Activated CD8-positive, alpha-beta memory T cell treated with anti-CD3 and anti-CD28 coated beads, Interleukin-2, amount 50 U/mL, for 1 hour (primary cell): Measurements from ENCODE around the gene KCNQ1.

Experiments
- DNase-seq: peaks from one replicate; pipeline ENCODE4 v3.0.0-alpha.2; 2020; ENCODE audit errors: extremely low read depth

KCNQ1 gene

DNA sequence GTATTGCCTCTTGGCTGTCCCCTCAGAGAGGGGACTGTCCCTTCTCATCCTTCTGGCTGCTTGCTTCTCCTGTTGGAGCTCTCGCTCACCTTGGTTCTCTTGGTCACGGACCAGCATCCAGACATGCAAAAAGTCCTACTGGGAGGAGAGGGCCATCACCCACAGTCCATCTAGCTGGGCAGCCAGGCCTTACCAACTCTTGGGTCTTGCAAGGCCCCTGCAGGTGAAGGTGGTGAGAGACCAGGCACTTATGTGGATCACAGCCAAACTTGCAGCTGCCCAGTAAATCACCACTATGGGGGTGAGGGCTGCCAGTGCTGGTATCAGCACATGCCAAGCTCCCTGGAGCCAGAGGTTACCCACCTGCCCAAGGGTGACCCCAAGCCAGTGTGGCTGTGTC is 218.7 kb downstream of the KCNQ1 start:
- no peak for DNase-seq

DNA sequence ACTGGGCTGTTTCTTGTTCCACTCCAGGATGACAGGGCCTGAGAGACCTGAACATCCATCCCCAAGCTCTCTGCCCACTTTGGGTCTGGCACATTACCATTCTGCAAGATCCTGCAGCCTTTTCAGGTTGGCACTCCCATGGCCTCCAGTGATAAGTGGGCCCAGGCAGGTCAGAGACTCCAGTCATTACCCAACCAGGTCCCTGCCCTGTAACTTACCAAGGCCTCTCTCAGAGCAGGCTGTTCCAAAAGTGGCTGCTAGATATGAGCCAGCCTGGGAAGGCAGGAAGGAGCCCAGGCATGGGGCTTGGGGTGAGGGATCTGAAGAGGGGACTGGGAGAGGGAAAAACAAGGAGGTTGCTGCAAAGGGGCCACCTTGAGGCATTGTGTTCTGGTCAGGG is 219.1 kb downstream of the KCNQ1 start:
- no peak for DNase-seq

DNA sequence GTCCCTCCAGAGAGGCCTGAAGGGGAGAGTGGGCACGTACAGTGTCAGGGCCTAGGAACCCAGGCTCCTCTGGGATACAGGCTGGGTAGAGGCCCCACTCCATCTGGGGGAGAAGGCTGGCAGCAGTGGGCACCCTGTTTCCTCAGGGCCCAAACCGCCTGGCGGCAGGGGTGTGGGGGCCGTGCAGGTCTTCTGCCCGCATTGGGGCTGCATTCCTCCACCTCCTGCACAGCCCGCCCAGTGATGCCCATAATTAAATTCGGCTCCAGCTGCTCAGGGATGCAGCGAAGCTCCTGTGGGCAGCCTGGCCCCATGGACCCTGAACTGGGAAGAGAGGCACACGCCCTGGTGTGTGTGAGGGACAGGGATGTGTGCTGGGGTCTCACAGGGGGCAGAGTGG is 219.6 kb downstream of the KCNQ1 start:
- DNase-seq = no peak

DNA sequence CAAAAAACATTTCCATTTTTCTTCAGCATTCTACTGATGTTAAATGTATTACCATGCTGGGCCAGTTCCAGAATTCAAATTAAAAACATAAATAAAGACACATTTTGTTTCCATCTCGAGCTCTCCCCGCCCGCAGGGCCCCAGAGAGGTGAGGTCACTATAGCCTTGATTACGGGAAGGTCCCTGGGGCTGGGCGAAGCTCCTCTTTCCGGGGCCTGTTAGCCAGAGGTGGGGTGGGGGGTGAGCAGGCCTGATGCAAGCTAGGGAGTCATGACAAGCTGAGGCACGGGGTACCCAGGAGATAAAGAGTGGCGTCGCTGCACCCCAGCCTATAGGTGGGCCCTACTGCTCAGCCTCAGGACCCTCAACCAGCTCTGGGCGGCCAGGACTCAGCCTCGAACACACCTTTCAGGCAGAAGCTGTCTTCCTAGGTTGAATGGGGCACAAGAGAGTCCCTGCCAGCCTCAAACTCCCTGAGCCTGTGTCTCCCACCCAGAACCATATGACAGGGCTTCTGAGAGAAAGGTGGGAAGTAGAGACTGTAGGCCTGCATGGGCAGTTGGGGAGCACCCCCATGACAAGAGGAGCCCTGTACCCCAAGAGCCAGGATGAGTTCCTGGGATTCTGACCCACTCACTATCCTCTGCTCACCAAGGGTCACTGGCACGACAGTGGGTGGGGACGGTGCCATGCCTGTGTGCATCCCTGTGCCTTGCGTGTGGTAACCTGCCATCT is 220.2 kb downstream of the KCNQ1 start:
- no peak for DNase-seq

DNA sequence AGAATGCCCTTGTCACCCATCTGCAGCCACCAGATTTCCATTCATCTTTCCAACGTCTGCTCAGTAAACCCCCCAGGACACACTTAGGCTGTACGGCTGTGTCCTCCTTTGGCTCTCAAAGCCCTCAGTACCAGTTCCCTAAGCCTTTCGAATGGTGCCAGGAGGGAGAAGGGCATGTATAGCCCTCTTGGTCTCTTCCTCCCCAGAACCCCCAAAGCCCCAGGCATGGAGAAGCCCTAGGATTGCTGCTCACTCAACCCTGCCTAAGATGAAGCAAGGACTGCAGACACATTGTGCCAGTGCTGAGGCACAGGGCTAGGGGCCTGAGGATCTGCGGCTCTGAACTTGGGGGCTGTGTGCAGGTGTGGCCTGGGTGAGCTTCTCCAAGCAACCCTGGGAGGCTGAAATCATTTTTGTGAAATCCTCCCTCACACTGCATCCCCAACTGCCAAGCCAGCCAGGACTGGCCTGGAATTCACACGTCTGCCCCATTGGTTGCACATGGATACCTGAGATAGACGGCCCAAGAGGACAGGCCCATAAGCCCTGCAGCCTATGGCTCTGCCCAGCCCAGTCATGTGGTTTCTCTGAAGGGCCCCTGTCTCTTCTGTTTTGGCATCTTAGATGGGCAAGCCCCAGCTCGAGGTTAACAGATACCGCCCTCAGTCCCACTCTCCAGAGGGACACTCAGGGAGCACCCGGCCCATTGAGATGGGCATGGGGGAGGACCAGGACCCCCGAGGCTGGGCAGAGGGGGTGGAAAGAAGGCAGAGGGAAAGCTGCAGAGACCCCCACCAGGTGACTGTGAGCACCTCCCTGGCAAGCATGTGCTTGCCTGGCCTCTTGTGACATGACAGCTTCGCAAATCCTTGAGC is 221.0 kb downstream of the KCNQ1 start:
- DNase-seq = no peak

DNA sequence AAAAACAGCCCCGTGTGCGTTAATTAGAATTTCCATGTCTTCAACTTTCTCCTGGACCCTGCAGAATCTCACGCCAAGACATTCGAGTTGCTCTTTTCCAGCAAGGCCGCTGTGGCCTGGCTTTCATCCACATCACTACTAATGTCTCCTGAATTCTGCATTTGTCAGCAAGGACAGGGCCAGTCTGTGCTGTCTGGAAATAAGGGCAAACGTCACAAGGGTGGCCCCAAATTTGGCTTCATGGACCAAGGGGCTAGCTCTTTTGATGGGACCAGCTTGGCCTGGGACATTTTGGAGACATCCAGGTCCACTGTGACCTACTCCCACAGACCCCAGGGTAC is 221.6 kb downstream of the KCNQ1 start:
- no peak for DNase-seq

DNA sequence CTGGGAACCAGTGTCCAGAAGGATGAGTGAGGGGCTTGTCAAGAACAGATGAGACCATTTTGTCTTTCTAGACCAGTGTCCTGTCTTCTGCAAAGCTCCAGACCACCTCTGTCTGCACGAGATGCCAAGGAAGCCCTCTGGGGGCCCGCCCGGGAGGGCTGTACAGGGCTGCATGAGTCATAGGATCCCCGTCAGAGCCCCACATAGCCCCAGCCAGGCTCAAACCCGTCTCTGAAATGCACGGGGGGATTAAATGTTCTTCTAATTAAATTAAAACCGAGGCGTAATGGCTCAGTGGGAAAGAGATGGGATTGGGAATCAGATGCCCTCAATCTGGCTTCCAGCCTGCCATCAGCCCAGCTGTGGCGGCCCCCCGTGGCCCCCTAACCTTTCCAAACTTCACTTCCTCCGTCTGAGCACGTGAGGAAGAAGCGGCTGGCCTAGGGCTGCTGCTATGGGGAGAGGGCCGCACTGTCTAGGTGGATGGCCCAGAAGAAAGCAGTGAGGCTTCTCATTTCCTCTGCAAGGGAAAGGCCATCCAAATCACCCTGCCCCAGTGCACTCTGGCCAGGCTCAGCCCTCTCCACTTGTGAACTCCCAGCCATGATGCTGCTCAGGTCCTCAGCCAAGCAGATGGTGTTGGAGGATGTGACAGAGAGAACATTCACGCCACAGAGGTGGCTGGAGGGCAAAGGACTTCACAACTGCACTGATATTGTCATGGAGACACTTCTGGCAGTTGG is 222.2 kb downstream of the KCNQ1 start:
- no peak for DNase-seq

DNA sequence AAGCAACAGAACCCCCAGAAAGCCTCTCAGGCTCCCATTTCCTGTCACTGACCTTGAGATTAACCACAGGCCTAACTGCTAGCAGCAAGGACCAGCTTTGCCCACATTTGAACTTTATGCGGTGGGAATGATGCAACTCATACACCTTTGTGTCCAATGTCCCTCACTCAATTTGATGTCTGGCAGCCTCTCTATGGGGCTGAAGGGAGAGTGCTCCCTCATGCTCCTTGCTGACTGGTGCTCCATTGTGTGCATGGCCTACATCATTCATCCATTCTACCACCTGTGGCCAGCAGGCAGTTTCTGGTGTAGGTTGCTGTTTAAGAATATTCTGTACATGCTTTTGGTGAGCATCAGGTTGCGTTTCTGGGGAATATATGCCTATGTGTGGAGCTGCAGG is 223.1 kb downstream of the KCNQ1 start:
- no peak for DNase-seq

DNA sequence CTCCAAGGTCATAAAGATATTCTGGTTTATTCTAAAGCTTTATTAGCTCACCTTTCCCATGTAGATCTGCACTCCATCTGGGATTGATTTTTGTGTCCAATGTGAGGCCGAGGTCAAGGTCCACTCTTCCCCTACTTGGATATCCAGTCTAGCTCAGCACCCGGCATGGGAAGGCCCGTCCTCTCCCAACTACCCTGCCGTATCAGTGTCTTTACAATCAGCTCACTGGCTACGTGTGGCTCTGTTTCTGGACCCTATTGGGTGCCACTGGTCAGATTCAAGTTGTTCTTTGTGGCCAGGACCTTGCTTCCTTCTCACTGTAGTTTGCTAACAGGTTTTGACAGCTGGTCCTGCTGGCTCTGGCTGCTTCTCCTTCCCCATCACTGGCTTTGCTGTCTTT is 224.1 kb downstream of the KCNQ1 start:
- no peak for DNase-seq

DNA sequence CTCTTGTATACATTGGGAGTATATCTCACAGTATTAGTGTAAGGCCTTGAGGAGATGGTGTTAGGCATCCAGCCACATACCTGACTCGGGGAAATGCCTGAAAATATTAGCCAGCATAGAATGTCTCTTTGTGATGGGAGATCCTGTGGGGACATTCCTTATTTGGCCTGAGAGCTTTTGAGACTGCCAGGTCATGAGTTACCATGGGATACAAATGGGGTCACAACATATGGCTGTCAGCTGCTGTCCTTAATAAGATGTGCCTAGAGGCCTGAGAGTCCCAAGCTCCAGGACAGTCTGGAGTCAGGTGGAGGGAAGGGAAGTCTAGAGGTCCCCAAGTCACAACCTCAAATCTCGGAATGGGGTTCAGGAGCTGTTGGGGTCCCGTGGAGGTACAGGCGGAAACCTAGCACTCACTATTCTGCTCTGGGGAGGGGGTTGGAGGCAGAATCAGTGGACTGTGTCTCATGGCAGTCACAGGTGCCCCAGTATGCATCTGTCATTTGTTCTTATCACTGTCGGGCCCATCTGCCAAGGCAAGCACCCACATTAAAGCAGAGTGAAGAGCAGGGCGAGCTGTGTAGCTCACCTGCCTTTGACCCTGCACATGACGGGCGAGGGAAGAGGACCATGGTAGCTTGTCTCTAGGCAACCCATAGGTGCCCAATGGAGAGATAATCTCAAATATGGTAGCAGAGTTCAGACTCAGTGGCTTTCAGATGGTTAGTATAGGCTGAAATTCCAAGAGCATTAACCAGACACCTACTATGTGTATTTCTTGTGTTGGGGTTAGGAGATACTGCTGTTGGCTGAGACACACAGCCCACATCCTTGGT is 225.0 kb downstream of the KCNQ1 start:
- DNase-seq = no peak

DNA sequence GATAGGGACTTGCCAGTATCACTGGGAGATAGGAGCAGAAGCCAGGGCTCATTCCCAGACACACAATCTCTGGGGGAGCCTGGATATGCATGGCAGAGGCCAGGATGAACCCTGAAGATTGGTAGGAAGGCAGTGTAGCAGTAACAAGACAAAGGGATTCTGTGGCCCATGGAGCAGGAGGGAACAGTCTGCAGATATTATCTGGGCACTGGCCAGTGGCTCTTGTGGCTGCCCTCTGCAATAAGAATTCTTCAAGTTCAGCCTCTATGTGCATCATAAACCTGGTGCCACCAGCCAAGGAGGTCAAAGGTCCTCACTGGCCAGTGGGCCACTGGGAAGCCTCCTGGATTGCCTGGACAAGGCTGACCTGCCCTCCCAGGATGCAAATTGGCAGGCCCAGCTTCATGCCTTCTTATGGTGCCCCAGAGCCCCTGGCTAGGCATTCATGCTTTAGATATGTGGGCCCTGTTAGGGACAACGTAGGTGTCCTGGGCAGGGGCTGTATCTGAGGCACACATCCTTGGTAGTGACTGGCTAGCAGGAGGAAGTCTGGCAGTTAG is 225.8 kb downstream of the KCNQ1 start:
- no peak for DNase-seq

DNA sequence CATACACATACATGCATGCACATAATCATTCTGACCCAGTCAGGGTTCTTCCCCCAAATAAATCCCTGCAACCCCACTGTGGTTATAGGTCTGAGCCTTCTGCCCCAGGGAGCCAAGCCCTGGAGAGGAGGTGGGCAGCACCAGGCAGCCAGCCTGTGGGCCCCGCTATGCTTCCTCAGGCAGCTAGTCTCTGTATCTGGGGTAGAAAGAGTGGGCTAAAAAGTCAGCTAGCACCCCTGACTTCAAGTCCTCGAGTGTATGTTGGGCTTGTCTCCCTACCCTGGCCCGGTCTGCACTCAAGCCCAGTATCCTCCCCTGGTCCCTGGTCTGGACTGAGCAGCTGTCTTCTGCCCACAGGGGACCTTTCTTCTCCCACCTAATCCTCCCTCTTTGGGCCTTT is 226.9 kb downstream of the KCNQ1 start:
- no peak for DNase-seq

DNA sequence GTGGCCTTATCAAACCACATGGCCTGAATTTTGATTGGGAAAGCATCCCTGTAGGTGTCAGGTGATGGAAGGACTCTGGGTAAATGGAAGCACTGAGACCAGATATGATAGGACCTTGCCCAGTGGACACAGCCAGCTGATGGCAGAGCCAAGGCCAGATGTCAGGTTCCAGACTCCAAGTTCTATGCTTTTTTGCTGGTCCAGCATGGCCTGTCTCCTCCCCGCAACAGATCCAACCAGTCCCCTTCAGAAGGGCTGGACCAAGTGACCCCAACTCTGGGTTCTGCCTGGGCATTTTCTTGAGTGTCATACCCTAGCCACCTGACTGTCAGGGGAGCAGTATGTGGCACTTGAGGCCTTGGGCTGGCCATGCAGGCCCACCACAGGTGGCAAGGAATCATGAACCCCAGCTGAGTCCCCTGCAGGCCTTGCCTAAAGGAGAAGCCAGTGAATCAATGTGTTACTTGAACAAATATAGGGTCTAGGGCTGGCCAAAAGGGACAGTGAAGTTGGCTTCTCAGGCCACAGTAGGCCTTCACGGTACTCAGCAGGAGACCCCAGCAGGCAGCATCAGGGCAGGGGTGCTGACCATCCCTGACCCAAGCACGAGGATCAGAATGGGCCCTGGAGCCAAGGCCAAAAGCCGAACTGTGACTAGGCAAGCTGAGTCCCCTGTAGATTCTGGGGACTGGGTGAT is 227.9 kb downstream of the KCNQ1 start:
- DNase-seq = no peak

DNA sequence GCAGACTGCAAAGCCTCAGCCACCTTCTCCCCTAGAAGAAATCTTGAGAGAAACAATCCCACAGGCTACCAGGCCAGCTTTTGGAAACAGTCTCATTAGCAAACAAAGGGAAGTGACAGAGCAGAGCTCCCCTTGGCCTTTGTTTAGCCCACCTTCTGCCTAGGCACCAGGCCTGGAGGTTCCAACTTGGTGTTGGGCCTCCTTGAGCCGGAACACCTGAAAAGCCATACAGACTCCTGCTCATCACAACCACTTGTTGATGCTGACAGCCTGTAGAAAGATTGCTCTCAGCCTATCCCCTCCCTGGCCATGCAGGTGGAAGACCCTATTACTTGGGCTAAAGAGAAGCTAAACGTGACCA is 228.4 kb downstream of the KCNQ1 start:
- no peak for DNase-seq

DNA sequence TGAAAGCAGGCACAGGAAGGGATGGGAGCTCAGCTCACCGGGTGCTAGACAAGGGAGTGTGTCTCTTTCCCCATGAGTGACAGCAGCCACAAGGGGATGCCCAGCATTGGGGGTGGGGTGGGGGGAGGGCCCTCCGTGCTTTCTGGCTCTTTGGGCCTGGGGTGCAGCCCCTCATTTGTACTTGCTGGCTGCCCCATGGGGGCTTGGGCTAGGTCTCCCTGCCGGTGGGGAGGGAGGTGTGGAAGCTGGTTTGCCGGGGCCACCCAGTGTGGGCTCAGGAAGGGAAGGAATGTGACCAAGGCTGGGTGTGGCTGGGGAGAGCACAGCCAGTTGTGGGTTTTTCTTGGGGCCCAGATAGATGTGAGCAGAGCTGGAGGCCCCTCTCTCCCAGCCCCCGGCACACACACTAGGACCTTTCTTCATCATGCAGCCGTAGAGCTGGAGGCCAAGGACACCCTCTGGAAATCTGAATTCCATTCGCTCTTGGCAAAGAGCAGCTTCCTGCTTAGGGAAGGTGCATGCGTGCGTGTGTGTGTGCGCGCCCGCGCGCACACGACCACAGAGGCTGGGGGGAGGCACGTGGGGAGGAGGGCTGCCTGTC is 229.2 kb downstream of the KCNQ1 start:
- DNase-seq = no peak

DNA sequence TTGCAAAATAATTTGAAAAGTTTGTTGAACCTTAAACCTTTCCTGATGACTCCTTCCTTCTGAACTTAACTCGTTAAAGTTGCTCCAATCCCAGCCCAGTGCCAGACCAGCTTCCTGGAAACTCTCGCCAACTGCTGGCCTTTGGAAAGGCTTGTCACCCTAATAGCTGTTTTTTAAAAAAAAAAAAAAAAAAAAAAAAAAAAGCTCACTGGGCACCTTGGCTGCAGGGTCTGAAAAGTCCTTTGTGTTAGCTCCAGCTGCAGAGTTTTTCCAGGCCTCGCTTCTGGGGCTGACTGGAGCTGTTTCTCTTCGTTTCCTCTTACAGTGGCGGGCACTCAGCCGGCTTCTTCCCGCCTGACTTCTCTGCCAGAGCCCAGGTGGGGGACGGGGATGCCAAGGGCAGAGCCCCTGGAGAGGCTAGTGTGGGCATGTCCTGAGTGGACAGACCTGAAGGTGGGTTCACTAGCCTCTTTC is 229.9 kb downstream of the KCNQ1 start:
- no peak for DNase-seq

DNA sequence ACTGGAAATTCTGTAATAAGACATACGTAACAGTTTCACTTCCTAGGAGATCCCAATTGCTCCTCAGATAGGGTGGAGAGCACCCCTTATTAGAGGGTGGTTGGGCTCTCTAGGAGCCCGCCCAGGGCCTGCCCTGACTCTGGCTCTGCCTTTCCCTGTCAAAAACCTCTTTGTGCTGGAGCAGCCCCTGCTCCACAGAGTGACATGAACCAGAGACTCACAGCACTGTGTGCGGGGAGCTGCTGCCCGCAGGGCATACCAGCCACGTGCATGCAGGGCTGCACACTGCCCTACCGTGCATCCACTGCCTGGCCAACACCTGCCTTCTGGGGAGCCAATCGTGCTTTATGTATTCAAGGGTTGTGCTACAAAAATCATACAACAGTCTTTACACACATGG is 230.7 kb downstream of the KCNQ1 start:
- no peak for DNase-seq

DNA sequence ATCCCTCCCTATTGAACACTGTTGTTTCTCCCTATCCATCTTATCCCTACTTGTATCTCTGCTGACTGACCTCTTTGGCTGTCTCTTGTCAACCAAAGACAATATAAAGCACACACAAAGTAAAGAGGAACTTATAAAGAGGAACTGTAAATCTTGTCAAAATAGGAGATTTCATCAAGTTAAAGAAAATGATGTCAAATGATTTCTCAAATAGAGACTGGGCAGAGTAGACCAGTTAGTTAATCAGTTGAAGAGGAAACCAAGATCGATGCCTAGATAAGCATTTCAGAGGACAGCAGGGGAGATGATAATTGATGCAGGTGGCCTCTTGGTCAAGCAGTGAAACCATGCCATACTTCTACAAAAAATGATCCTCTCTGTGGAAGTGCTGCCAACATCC is 232.3 kb downstream of the KCNQ1 start:
- no peak for DNase-seq

DNA sequence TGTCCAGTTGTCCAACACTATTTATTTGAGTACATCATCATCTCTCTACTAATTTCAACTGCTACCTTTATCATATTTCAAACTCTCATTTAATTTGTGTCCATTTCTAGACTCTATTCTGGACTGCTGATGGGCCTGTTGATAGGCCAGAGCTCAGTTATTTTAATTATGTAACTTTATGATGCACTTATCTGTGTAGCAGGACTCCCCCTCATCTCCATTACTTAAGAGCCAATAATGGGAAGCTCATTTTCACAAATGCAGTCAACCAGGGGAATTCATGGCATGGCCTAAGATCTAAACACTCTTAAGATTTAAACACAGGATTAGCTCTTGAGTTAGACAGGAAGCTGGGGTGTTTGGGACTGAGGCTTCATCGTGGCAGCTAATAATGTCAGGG is 233.6 kb downstream of the KCNQ1 start:
- DNase-seq = no peak

DNA sequence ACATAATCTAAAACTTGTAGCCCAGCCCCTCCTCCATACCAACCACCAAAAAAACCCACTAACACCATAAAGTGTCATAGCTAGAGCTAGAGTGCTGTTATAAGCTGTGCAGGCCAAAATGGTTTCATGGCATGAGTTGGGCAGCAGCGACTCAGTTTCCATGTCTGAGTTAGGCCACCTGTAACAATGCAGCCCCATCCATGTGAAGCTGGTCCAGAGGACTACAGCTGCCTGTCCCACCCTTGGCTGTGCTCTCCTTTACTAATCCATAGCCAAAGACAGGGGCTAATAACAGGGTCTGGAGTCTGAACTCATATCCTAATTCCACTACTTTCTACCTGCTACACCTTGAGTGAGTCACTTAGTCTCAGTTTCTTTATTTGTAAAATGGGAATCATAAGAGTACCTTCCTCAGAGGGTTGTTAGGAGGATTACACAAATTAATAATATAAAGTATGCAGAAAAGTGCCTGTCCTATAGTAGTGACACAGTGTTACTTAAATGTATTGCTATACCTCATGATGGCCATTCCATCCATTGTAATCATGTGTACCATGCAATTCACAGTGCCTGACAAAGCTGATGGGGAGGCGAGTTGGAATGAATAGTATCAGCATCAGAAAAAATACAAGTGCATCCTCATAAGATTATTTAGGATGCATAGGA is 234.3 kb downstream of the KCNQ1 start:
- DNase-seq = no peak
